K562 (cell line): Measurements from ENCODE around the gene IGDCC3. TPM values are rescaled to one million over a fixed set of nuclear protein-coding genes. Genes with fewer than 3 reads are reported as not detected.

Experiments used
- ATAC-seq: fragments of 200-7000 bp; cut with Tn5 transposase; 3 replicates; pipeline ENCODE4 v1.9.1; 2020; ENCODE audit warnings: moderate library complexity
- BruUV-seq: library from RNA; stranded (reverse); fragments of 400-500 nt; replicated peaks from 2 replicates; lab custom pipeline; 2021; lab: Mats Ljungman, UMichigan
- CTCF ChIA-PET: fragments of 300-600 bp; formaldehyde crosslinking; extraction: SDS; loops from one replicate; lab custom pipeline; 2021; ENCODE audit warnings: low intra/inter-chr PET ratio; lab: Yijun Ruan, JAX
- POLR2A ChIA-PET: fragments of 300-600, 350-650 bp; sonication (Branson Sonifier 250); formaldehyde crosslinking; extraction: SDS; loops from one replicate; lab custom pipeline; 2021; ENCODE audit warnings: antibody characterized with exemption, inconsistent platforms; lab: Yijun Ruan, JAX
- DNase-seq, 4 experiments: peaks; one replicate each; pipeline versions ENCODE4 v3.0.0 to v3.0.0-alpha.2; 2011 to 2018; ENCODE audit warnings: low spot score in 3 of 4, mixed read lengths in 3 of 4; ENCODE audit errors: extremely low read depth in 1 of 4
- FAIRE-seq: peaks from 2 replicates; lab custom pipeline; 2011; peaks lifted over from hg19 to GRCh38; lab: Jason Lieb, UNC
- H2AFZ ChIP-seq: 2 replicates; pipeline ENCODE4 v1.6.0; 2011; ENCODE audit warnings: low read depth, low read length, control low read depth, inconsistent platforms
- H3K27ac ChIP-seq: fragments of 200-600 bp; 3 replicates; pipeline ENCODE4 v1.8.0; 2011; ENCODE audit warnings: low read depth, mild to moderate bottlenecking, control low read depth, inconsistent platforms, low read length, moderate library complexity, mixed read lengths; ENCODE audit errors: extremely low read depth
- H3K27me3 ChIP-seq, 2 experiments: fragments of 300-600 bp in 1 of 2; 2 replicates in 1 of 2; 3 replicates in 1 of 2; pipeline versions ENCODE4 v1.6.0 to v1.8.0; 2011; ENCODE audit warnings: inconsistent platforms in 2 of 2, low read length in 2 of 2, mild to moderate bottlenecking in 1 of 2, mixed read lengths in 1 of 2, moderate library complexity in 1 of 2; ENCODE audit not compliant: control insufficient read depth in 2 of 2, insufficient read depth in 2 of 2
- H3K36me3 ChIP-seq: fragments of 300-600 bp; 3 replicates; pipeline ENCODE4 v1.8.0; 2011; ENCODE audit warnings: mild to moderate bottlenecking, low read length, inconsistent platforms; ENCODE audit not compliant: control insufficient read depth, insufficient read depth
- H3K4me1 ChIP-seq, 2 experiments: fragments of 200-600 bp in 1 of 2; replicated peaks in 1 of 2; 2 replicates in 1 of 2; 3 replicates in 1 of 2; pipeline versions ENCODE4 v1.5.1 to v1.8.0; 2011; ENCODE audit warnings: inconsistent platforms in 2 of 2, low read length in 2 of 2, mild to moderate bottlenecking in 1 of 2, mixed read lengths in 1 of 2, moderate library complexity in 1 of 2; ENCODE audit not compliant: control insufficient read depth in 2 of 2, insufficient read depth in 2 of 2
- H3K4me2 ChIP-seq: 2 replicates; pipeline ENCODE4 v1.6.1; 2011; ENCODE audit warnings: low read length, control low read depth, inconsistent platforms, mixed read lengths; ENCODE audit not compliant: insufficient read depth
- H3K4me3 ChIP-seq: fragments of 200-600 bp; sonication (generic), shearing (Covaris generic); 2 replicates; pipeline ENCODE4 v1.5.1; 2016; ENCODE audit warnings: control low read depth, inconsistent platforms
- H3K79me2 ChIP-seq: fragments of 200-600 bp; 3 replicates; pipeline ENCODE4 v1.8.0; 2011; ENCODE audit warnings: low read length, inconsistent platforms; ENCODE audit not compliant: control insufficient read depth, insufficient read depth
- H3K9ac ChIP-seq, 2 experiments: 2 replicates each; pipeline versions ENCODE4 v1.6.0 to v1.6.1; 2011; ENCODE audit warnings: low read depth in 2 of 2, low read length in 2 of 2, control low read depth in 1 of 2, inconsistent platforms in 1 of 2, mild to moderate bottlenecking in 1 of 2, mixed read lengths in 1 of 2; ENCODE audit not compliant: insufficient read depth in 1 of 2
- H3K9me1 ChIP-seq: one replicate; pipeline ENCODE4 v1.6.0; 2011; ENCODE audit warnings: inconsistent platforms, mild to moderate bottlenecking, low read length, moderate library complexity; ENCODE audit not compliant: control insufficient read depth, insufficient read depth
- H3K9me3 ChIP-seq: replicated peaks from 2 replicates; pipeline ENCODE4 v1.5.1; 2011; ENCODE audit warnings: low read depth, low read length, inconsistent platforms; ENCODE audit not compliant: control insufficient read depth, insufficient read depth
- H4K20me1 ChIP-seq: replicated peaks from 2 replicates; pipeline ENCODE4 v1.6.1; 2011; ENCODE audit warnings: low read length, inconsistent platforms, mixed read lengths; ENCODE audit not compliant: control insufficient read depth, insufficient read depth
- CHD7 ChIP-seq: fragments of 200-600 bp; sonication (generic); IDR thresholded peaks from one replicate; pipeline ENCODE4 v1.6.1; 2012; ENCODE audit warnings: mild to moderate bottlenecking, low read depth, low read length, inconsistent platforms
- THRA ChIP-seq: fragments of 450-650 bp; IDR thresholded peaks from 2 replicates; pipeline ENCODE4 v1.6.1; 2017; ENCODE audit warnings: mild to moderate bottlenecking, moderate library complexity
- WGBS: fragments of 100-300 bp; shearing (Covaris generic); methylation state at CpG from one replicate; pipeline ENCODE4 v1.1.6; 2016; ENCODE audit warnings: low coverage, mixed read lengths; ENCODE audit not compliant: insufficient coverage; ENCODE audit errors: missing lambda C conversion rate; 5-methylcytosine and 5-hydroxymethylcytosine counted together
- in situ Hi-C: fragments of 300-500 bp; cut with MboI; formaldehyde crosslinking; loops from 4 replicates; pipeline ENCODE4 v1.15.0; 2018; ENCODE audit warnings: inconsistent platforms, mixed read lengths
- intact Hi-C: fragments of 100-400 bp; cut with micrococcal nuclease; formaldehyde crosslinking; loops from 2 replicates; pipeline ENCODE4 v1.14.2; 2022
- polyA plus RNA-seq, 8 experiments: library from polyadenylated mRNA; depleted of rRNA in 4 of 8; stranded (reverse) in 5 of 8; unstranded in 3 of 8; fragments of >200 nt; fragmentation: Nextera tagmentation in 2 of 8; fragmentation: Illumina TruSeq in 1 of 8; extraction: Ambion mirVana in 2 of 8; extraction: Trizol in 1 of 8; gene quantifications; 2 replicates each; pipeline versions ENCODE4 v1.2.1 to v1.2.3, GENCODE V29; 2011 to 2014; ENCODE audit warnings: inconsistent platforms in 1 of 8, missing spikeins in 1 of 8
- total RNA-seq, 7 experiments: library from RNA; depleted of rRNA in 6 of 7; stranded (reverse); fragments of >200 nt in 6 of 7; fragmentation: Illumina TruSeq in 2 of 7; extraction: Trizol in 2 of 7; gene quantifications; 2 replicates each; pipeline versions ENCODE4 v1.2.1 to v1.2.3, GENCODE V29; 2011 to 2021; ENCODE audit warnings: low replicate concordance in 1 of 7
- TF ChIP-seq, protein P1 (sequence below), 3 experiments: IDR thresholded peaks in 2 of 3; conservative IDR thresholded peaks in 1 of 3; 2 replicates each; pipeline ENCODE4 v1.5.1; 2011 to 2012; ENCODE audit warnings: low read length in 3 of 3, mild to moderate bottlenecking in 3 of 3, control low read depth in 2 of 3, improper control_type of control experiment in 1 of 3, inconsistent platforms in 1 of 3, low read depth in 1 of 3, mixed read lengths in 1 of 3, moderate library complexity in 1 of 3; ENCODE audit not compliant: insufficient read depth in 2 of 3

The IGDCC3 gene
- total and polyA plus RNA-seq, 9 of the 15 experiments (the other 6 are each of a cell fraction or from before 2014, with no cell fraction given), result not detected

GRCh38 chr15:65336493-65337435 is 41.0 kb downstream of the IGDCC3 start:
- TF ChIP-seq CHD7 (no peak), THRA (no peak)
- TF ChIP-seq, protein P1, sequence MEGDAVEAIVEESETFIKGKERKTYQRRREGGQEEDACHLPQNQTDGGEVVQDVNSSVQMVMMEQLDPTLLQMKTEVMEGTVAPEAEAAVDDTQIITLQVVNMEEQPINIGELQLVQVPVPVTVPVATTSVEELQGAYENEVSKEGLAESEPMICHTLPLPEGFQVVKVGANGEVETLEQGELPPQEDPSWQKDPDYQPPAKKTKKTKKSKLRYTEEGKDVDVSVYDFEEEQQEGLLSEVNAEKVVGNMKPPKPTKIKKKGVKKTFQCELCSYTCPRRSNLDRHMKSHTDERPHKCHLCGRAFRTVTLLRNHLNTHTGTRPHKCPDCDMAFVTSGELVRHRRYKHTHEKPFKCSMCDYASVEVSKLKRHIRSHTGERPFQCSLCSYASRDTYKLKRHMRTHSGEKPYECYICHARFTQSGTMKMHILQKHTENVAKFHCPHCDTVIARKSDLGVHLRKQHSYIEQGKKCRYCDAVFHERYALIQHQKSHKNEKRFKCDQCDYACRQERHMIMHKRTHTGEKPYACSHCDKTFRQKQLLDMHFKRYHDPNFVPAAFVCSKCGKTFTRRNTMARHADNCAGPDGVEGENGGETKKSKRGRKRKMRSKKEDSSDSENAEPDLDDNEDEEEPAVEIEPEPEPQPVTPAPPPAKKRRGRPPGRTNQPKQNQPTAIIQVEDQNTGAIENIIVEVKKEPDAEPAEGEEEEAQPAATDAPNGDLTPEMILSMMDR (IDR thresholded peaks at IDR 0.05 in 2 of 3, conservative IDR thresholded peaks at IDR 0.05 in 1 of 3; ENCODE audit: insufficient read depth in 2 of 3, low read depth in 1 of 3, low read length in 3 of 3), result peak in 1 of 3 experiments; percentile 13; a peak in 1 of 6 replicates
- Histone ChIP-seq H3K27me3 (peaks cover 35 to 65% of the 10 kb centered on the region in 2 experiments; a peak in 4 of 5 replicates), H3K4me3 (no peak overlapping the region), H3K4me1 (peaks cover 5 to 26% of the 10 kb centered on the region in 2 experiments), H3K36me3 (no peaks in the 10 kb centered on the region), H2AFZ (no peak overlapping the region), H4K20me1 (peaks cover 5% of the 10 kb centered on the region; the same call in 1 of the 2 replicates), H3K27ac (no peak overlapping the region), H3K79me2 (no peaks in the 10 kb centered on the region), H3K9me1 (no peaks in the 10 kb centered on the region), H3K9ac (no peak overlapping the region), H3K4me2 (no peak overlapping the region), H3K9me3 (no peaks in the 10 kb centered on the region)
- intact Hi-C loops (no loop called here), in situ Hi-C loops (no loop called here)
- ATAC-seq, result peak; percentile 33; the same call in 2 of the 3 replicates
- no peak for DNase-seq
- ChIA-PET POLR2A (interaction anchor here (0.8 to 6.0 kb wide), 3 partner anchors 27 to 109 kb away, joined by 3 to 35 read pairs (median 5); partner anchors contain the start of gene RNU5B-1), CTCF (no interaction called here)
- no peak for FAIRE-seq
- no TSS peak for BruUV-seq
- WGBS, result 4% methylated on average over 21 of the region's 21 CpGs
